Brain microvascular endothelial cell (primary cell): ENCODE data around the gene GYS1.
A peak's percentile ranks its signal among the peaks of the same experiment; 100 is the strongest.
"Not testable (repeated sequence)": the region's sequence is repeated elsewhere in the genome, so short reads cannot be mapped to it uniquely, and the experiment has no call there.

Experiments
- DNase-seq: peaks from one replicate; pipeline ENCODE4 v3.0.0-alpha.2; 2020
- H3K27ac ChIP-seq: fragments of 250-450 bp; sonication (Bioruptor Pico); 2 replicates; pipeline ENCODE4 v1.5.1; 2020; ENCODE audit warnings: mild to moderate bottlenecking, moderate library complexity
- H3K27me3 ChIP-seq: fragments of 250-450 bp; sonication (Bioruptor Pico); replicated peaks from 2 replicates; pipeline ENCODE4 v1.5.1; 2020; ENCODE audit warnings: mild to moderate bottlenecking
- H3K36me3 ChIP-seq: fragments of 250-450 bp; sonication (Bioruptor Pico); replicated peaks from 2 replicates; pipeline ENCODE4 v1.5.1; 2020; ENCODE audit warnings: mild to moderate bottlenecking
- H3K4me3 ChIP-seq: 2 replicates; pipeline ENCODE4 v1.5.1; 2011; ENCODE audit warnings: low read depth, mild to moderate bottlenecking, control low read depth, low read length, moderate library complexity
- CTCF ChIP-seq: IDR thresholded peaks from 2 replicates; pipeline ENCODE4 v1.5.1; 2011; ENCODE audit warnings: low read depth, mild to moderate bottlenecking, moderate library complexity, low read length, control low read depth, inconsistent platforms; ENCODE audit errors: missing control alignments
- in situ Hi-C: cut with HindIII; loops from 2 replicates; pipeline ENCODE4 v1.10.0; 2017; ENCODE audit warnings: low sequenced_read_pairs, low pct_ligation_motif_present

Gene GYS1

GRCh38 chr19:48925240-48925843, 67.8 kb downstream of the GYS1 start:
- H3K27ac ChIP-seq = no peak overlapping the region
- peak; percentile 62 for DNase-seq
- H3K27me3 ChIP-seq = no peaks in the 10 kb centered on the region
- H3K4me3 ChIP-seq = no peak overlapping the region
- no peak for TF ChIP-seq CTCF
- in situ Hi-C loops = no loop called here
- peaks cover 21% of the 10 kb centered on the region for H3K36me3 ChIP-seq

- TF ChIP-seq CTCF = no peak
- no peak for DNase-seq
- in situ Hi-C loops = no loop called here
- Histone ChIP-seq H3K27me3 (no peaks in the 10 kb centered on the region), H3K4me3 (no peak overlapping the region), H3K36me3 (peaks cover 38% of the 10 kb centered on the region), H3K27ac (no peak overlapping the region)
Observed at GRCh38 chr19:48922548-48923490, 70.3 kb downstream of the GYS1 start.

GRCh38 chr19:48921721-48922500, 71.2 kb downstream of the GYS1 start:
- peaks cover 38% of the 10 kb centered on the region for H3K36me3 ChIP-seq
- no peak for DNase-seq
- in situ Hi-C loops = no loop called here
- TF ChIP-seq CTCF = no peak
- H3K27ac ChIP-seq = no peak overlapping the region
- no peak overlapping the region for H3K4me3 ChIP-seq
- H3K27me3 ChIP-seq = no peaks in the 10 kb centered on the region

GRCh38 chr19:48920949-48921348, 72.2 kb downstream of the GYS1 start:
- DNase-seq = no peak
- Histone ChIP-seq H3K36me3 (peaks cover 44% of the 10 kb centered on the region), H3K27me3 (no peaks in the 10 kb centered on the region), H3K27ac (no peak overlapping the region), H3K4me3 (no peak overlapping the region)
- no peak for TF ChIP-seq CTCF
- in situ Hi-C loops = no loop called here

- H3K27ac ChIP-seq, in situ Hi-C loops, DNase-seq, H3K27me3 ChIP-seq, H3K4me3 ChIP-seq: not testable (repeated sequence)
- peaks cover 58% of the 10 kb centered on the region for H3K36me3 ChIP-seq
Observed at GRCh38 chr19:48919271-48919670, 73.8 kb downstream of the GYS1 start.

- H3K27me3 ChIP-seq = no peaks in the 10 kb centered on the region
- H3K36me3 ChIP-seq = peaks cover 62% of the 10 kb centered on the region
- DNase-seq = no peak
- in situ Hi-C loops = no loop called here
- no peak overlapping the region for H3K4me3 ChIP-seq
- H3K27ac ChIP-seq = no peak overlapping the region
- no peak for TF ChIP-seq CTCF
Observed at GRCh38 chr19:48918801-48919247, 74.3 kb downstream of the GYS1 start.
